ENCODE data around the gene CDC42EP5. TPM values are rescaled to one million over a fixed set of nuclear protein-coding genes. Genes with fewer than 3 reads are reported as not detected.

The CDC42EP5 gene
- total RNA-seq, 3 donors from 2014 or later (not counting 1 experiment from before 2014, with no cell fraction given): not detected

DNA sequence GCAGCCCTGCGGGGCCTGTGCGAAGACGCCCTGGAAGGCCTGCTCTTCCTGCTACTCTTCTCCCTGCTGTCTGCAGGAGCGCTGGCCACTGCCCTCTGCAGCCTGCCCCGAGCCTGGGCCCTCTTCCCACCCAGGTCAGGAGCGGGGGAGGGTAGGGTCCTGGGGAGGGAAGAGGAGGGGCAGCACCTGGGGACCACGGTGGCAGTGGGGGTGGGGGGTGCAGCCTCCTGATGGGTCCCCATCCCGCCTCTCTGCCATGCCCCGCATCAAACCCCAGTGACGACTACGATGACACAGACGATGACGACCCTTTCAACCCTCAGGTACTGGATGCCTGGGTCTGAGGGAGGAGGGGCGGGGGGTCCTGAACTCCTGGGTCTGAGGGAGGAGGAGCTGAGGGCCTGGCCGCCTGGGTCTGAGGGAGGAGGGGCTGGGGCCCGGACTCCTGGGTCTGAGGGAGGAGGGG, 37.5 kb downstream of the CDC42EP5 start:
- H3K4me3 ChIP-seq (ENCODE audit: low read length): no peak overlapping the region
- H3K9me3 Mint-ChIP-seq: no peaks in the 10 kb centered on the region

DNA sequence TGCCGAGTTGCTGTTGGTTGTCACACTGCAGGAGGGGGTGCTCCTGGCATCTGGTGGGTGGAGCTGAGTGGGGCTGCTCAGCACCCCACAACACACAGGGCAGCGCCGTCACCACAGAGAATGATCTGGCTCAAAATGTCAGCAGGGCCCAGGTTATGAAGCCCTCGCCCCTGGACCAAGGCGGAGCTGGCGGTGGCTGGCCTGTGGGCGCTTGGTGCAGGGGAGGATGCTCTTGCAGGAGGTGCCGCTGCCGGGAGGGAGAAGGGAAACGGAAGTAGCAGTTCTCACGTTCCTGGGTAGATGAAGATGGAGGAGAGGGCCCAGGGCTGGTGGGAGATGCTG, 38.3 kb downstream of the CDC42EP5 start:
- DNase-seq: no peak
- H3K36me3 ChIP-seq (ENCODE audit: control insufficient read depth, insufficient read depth, low read length): no peaks in the 10 kb centered on the region
- H3K9me3 Mint-ChIP-seq: no peaks in the 10 kb centered on the region
- peaks cover 0 to 5% of the 10 kb centered on the region in 2 donors for H3K27me3 Mint-ChIP-seq (ENCODE audit: low read depth in 2 of 2)
- 73% methylated on average over 10 of the region's 11 CpGs for WGBS (ENCODE audit: insufficient coverage)
- H3K9me3 ChIP-seq (ENCODE audit: control insufficient read depth, insufficient read depth, low read length): no peaks in the 10 kb centered on the region
- H3K4me3 ChIP-seq (ENCODE audit: low read length): no peak overlapping the region
- peak in 2 of 3 donors; percentile 12 to 13 for ATAC-seq
- intact Hi-C loops (cut with micrococcal nuclease): no loop called here
- H3K4me1 ChIP-seq (ENCODE audit: control insufficient read depth, insufficient read depth, low read length): peaks cover 25% of the 10 kb centered on the region
- TF ChIP-seq, protein P1, sequence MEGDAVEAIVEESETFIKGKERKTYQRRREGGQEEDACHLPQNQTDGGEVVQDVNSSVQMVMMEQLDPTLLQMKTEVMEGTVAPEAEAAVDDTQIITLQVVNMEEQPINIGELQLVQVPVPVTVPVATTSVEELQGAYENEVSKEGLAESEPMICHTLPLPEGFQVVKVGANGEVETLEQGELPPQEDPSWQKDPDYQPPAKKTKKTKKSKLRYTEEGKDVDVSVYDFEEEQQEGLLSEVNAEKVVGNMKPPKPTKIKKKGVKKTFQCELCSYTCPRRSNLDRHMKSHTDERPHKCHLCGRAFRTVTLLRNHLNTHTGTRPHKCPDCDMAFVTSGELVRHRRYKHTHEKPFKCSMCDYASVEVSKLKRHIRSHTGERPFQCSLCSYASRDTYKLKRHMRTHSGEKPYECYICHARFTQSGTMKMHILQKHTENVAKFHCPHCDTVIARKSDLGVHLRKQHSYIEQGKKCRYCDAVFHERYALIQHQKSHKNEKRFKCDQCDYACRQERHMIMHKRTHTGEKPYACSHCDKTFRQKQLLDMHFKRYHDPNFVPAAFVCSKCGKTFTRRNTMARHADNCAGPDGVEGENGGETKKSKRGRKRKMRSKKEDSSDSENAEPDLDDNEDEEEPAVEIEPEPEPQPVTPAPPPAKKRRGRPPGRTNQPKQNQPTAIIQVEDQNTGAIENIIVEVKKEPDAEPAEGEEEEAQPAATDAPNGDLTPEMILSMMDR (IDR thresholded peaks at IDR 0.05): no peak
- H3K27ac Mint-ChIP-seq: peak overlapping the region in 1 of 2 donors; percentile 82
- H3K27me3 ChIP-seq (ENCODE audit: control insufficient read depth, insufficient read depth, low read length): peaks cover 6% of the 10 kb centered on the region
- H3K27ac ChIP-seq (ENCODE audit: low read length): no peak overlapping the region
- peaks cover 5 to 31% of the 10 kb centered on the region in 2 donors for H3K4me1 Mint-ChIP-seq
- H3K4me3 Mint-ChIP-seq: peak overlapping the region; percentile 25
- H3K36me3 Mint-ChIP-seq: no peaks in the 10 kb centered on the region

More for the DNA sequence above, 37.5 kb downstream of the CDC42EP5 start:
- peaks cover 18% of the 10 kb centered on the region for H3K4me1 ChIP-seq (ENCODE audit: control insufficient read depth, insufficient read depth, low read length)
- Mint-ChIP-seq H3K4me1 (peaks cover 5 to 31% of the 10 kb centered on the region in 2 donors), H3K27me3 (ENCODE audit: low read depth in 2 of 2) (peaks cover 0 to 5% of the 10 kb centered on the region in 2 donors), H3K4me3 (no peak overlapping the region), H3K27ac (no peak overlapping the region), H3K36me3 (no peaks in the 10 kb centered on the region)
- intact Hi-C loops (cut with micrococcal nuclease): no loop called here
- ATAC-seq (no peak), DNase-seq (no peak)
- TF ChIP-seq, protein P1 (IDR thresholded peaks at IDR 0.05): no peak
- H3K9me3 ChIP-seq (ENCODE audit: control insufficient read depth, insufficient read depth, low read length): no peaks in the 10 kb centered on the region
- H3K27me3 ChIP-seq (ENCODE audit: control insufficient read depth, insufficient read depth, low read length): no peaks in the 10 kb centered on the region
- no peak overlapping the region for H3K27ac ChIP-seq (ENCODE audit: low read length)
- 87% methylated on average over 12 of the region's 16 CpGs for WGBS (ENCODE audit: insufficient coverage)
- H3K36me3 ChIP-seq (ENCODE audit: control insufficient read depth, insufficient read depth, low read length): no peaks in the 10 kb centered on the region

DNA sequence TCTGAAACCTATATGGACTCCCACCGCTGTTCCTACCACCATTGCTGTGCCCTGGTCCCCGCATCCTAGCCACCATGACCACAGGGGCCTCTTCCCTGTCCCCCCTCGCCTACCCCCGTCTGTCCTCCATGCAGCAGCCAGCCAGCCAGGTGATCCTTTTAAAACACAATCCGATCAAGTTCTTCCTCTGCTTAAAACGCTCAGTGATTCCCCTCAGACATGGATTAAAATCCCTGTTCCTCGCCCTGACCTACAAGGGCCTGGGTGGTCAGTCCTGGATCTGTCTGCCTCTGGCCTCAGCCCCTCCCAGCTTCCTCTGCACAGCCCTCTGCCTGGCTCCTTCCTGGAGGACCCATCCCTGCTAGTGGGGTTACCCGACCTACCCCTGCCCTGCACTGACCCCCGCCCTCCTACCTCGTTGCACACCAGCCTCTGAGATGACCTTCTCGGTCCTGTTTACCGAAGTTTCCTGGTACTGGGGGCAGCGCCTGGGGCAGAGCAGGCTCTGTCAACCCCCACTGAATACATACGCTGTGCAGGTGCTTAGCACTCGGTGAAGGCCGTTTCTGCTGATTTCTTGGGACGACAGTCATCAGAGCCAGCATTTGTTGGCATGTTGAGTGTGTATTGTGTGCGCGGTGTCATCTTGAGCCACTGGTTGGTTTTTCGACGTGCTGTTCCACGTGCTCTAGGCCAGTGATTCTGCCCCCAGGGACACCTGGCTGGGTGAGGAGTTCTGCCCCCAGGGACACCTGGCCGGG, 38.8 kb downstream of the CDC42EP5 start:
- DNase-seq (no peak), ATAC-seq (no peak)
- H3K4me1 Mint-ChIP-seq: peaks cover 5 to 33% of the 10 kb centered on the region in 2 donors
- TF ChIP-seq, protein P1 (IDR thresholded peaks at IDR 0.05): no peak
- intact Hi-C loops (cut with micrococcal nuclease): no loop called here
- no peaks in the 10 kb centered on the region for H3K9me3 Mint-ChIP-seq
- Histone ChIP-seq H3K9me3 (ENCODE audit: control insufficient read depth, insufficient read depth, low read length) (no peaks in the 10 kb centered on the region), H3K4me1 (ENCODE audit: control insufficient read depth, insufficient read depth, low read length) (peaks cover 25% of the 10 kb centered on the region), H3K4me3 (ENCODE audit: low read length) (no peak overlapping the region), H3K27me3 (ENCODE audit: control insufficient read depth, insufficient read depth, low read length) (peaks cover 11% of the 10 kb centered on the region), H3K27ac (ENCODE audit: low read length) (no peak overlapping the region), H3K36me3 (ENCODE audit: control insufficient read depth, insufficient read depth, low read length) (no peaks in the 10 kb centered on the region)
- H3K27ac Mint-ChIP-seq: peak overlapping the region in 1 of 2 donors; percentile 82
- H3K4me3 Mint-ChIP-seq: no peak overlapping the region
- H3K27me3 Mint-ChIP-seq (ENCODE audit: low read depth in 2 of 2): peaks cover 0 to 7% of the 10 kb centered on the region in 2 donors
- WGBS (ENCODE audit: insufficient coverage): 82% methylated on average over 23 of the region's 23 CpGs
- no peaks in the 10 kb centered on the region for H3K36me3 Mint-ChIP-seq
